ENCODE results near the gene PRRC1.

- TF ChIP-seq, protein P1, sequence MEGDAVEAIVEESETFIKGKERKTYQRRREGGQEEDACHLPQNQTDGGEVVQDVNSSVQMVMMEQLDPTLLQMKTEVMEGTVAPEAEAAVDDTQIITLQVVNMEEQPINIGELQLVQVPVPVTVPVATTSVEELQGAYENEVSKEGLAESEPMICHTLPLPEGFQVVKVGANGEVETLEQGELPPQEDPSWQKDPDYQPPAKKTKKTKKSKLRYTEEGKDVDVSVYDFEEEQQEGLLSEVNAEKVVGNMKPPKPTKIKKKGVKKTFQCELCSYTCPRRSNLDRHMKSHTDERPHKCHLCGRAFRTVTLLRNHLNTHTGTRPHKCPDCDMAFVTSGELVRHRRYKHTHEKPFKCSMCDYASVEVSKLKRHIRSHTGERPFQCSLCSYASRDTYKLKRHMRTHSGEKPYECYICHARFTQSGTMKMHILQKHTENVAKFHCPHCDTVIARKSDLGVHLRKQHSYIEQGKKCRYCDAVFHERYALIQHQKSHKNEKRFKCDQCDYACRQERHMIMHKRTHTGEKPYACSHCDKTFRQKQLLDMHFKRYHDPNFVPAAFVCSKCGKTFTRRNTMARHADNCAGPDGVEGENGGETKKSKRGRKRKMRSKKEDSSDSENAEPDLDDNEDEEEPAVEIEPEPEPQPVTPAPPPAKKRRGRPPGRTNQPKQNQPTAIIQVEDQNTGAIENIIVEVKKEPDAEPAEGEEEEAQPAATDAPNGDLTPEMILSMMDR (IDR thresholded peaks at IDR 0.05): no peak
- no peak for TF ChIP-seq POLR2AphosphoS5 (IDR thresholded peaks at IDR 0.05)
These were observed 66.4 kb downstream of the PRRC1 start for GRCh38 chr5:127583866-127584265.
